K562 (cell line): Measurements from ENCODE around the gene ZFAND2B. TPM values are rescaled to one million over a fixed set of nuclear protein-coding genes. Genes with fewer than 3 reads are reported as not detected.

Experiments used
- ASH1L ChIP-seq: fragments of 450-650 bp; IDR thresholded peaks from 2 replicates; pipeline ENCODE4 v1.6.1; 2018; ENCODE audit warnings: borderline replicate concordance, mild to moderate bottlenecking, low read depth; ENCODE audit not compliant: partially characterized antibody
- ATF4 ChIP-seq: fragments of 450-650 bp; formaldehyde crosslinking; IDR thresholded peaks from 2 replicates; pipeline ENCODE4 v1.4.0; 2022; ENCODE audit warnings: mild to moderate bottlenecking, moderate library complexity
- ATF7 ChIP-seq: fragments of 450-650 bp; IDR thresholded peaks from 2 replicates; pipeline ENCODE4 v1.7.1; 2014; ENCODE audit warnings: mild to moderate bottlenecking, moderate library complexity
- BCL6 ChIP-seq: fragments of 250-450 bp; sonication (Bioruptor Pico); IDR thresholded peaks from 2 replicates; pipeline ENCODE4 v1.4.0; 2020
- CTBP1 ChIP-seq: fragments of 450-650 bp; IDR thresholded peaks from 2 replicates; pipeline ENCODE4 v1.6.1; 2016; ENCODE audit warnings: borderline replicate concordance
- EGR1 ChIP-seq: fragments of 450-650 bp; conservative IDR thresholded peaks from 2 replicates; pipeline ENCODE4 v1.6.1; 2017; ENCODE audit warnings: mild to moderate bottlenecking
- FOXJ2 ChIP-seq: fragments of 200-800 bp; sonication (Bioruptor generic); IDR thresholded peaks from 2 replicates; pipeline ENCODE4 v1.6.1; 2016; ENCODE audit warnings: missing genetic modification characterization, missing compliant biosample characterization
- FOXJ3 ChIP-seq: sonication (generic); formaldehyde crosslinking; IDR thresholded peaks from 2 replicates; pipeline ENCODE4 v1.4.0; 2020; ENCODE audit warnings: mild to moderate bottlenecking, missing genetic modification reagents
- GABPB1 ChIP-seq: sonication (generic); formaldehyde crosslinking; IDR thresholded peaks from 2 replicates; pipeline ENCODE4 v1.8.0; 2022; ENCODE audit warnings: mild to moderate bottlenecking, missing genetic modification reagents
- HDAC2 ChIP-seq: fragments of 450-650 bp; IDR thresholded peaks from 2 replicates; pipeline ENCODE4 v1.6.1; 2016; ENCODE audit warnings: mild to moderate bottlenecking
- MAFK ChIP-seq: IDR thresholded peaks from 2 replicates; pipeline ENCODE4 v1.6.1; 2011; ENCODE audit warnings: low read length, improper control_type of control experiment
- NCOA4 ChIP-seq: fragments of 450-650 bp; IDR thresholded peaks from 2 replicates; pipeline ENCODE4 v1.6.1; 2018; ENCODE audit warnings: mild to moderate bottlenecking; ENCODE audit not compliant: partially characterized antibody
- PHF8 ChIP-seq: fragments of 200-600 bp; sonication (generic); IDR thresholded peaks from 2 replicates; pipeline ENCODE4 v1.6.1; 2012; ENCODE audit warnings: mixed run types, mild to moderate bottlenecking, inconsistent platforms, low read length, moderate library complexity, borderline replicate concordance
- PHTF2 ChIP-seq: fragments of 250-450 bp; sonication (Bioruptor Pico); IDR thresholded peaks from 2 replicates; pipeline ENCODE4 v1.5.0; 2021; ENCODE audit warnings: mild to moderate bottlenecking
- SAFB ChIP-seq: fragments of 200-400 bp; formaldehyde crosslinking; IDR thresholded peaks from 2 replicates; pipeline ENCODE4 v1.6.1; 2017; ENCODE audit warnings: low read depth, low read length, borderline replicate concordance
- SMAD1 ChIP-seq: fragments of 150-350 bp; IDR thresholded peaks from 2 replicates; pipeline ENCODE4 v1.6.1; 2014; ENCODE audit warnings: low read length, low read depth; ENCODE audit not compliant: partially characterized antibody
- SRSF1 ChIP-seq: fragments of 200-400 bp; formaldehyde crosslinking; IDR thresholded peaks from 2 replicates; pipeline ENCODE4 v1.6.1; 2017; ENCODE audit warnings: mild to moderate bottlenecking, low read depth, low read length, moderate library complexity
- STAT5B ChIP-seq: fragments of 250-450 bp; sonication (Bioruptor Pico); IDR thresholded peaks from 2 replicates; pipeline ENCODE4 v1.8.0; 2021; ENCODE audit warnings: mild to moderate bottlenecking, inconsistent platforms
- TAF15 ChIP-seq: fragments of 200-400 bp; formaldehyde crosslinking; IDR thresholded peaks from 2 replicates; pipeline ENCODE4 v1.6.1; 2017; ENCODE audit warnings: mild to moderate bottlenecking, low read depth, low read length, moderate library complexity
- TGIF2 ChIP-seq: sonication (generic); formaldehyde crosslinking; IDR thresholded peaks from 2 replicates; pipeline ENCODE4 v1.8.1; 2022; ENCODE audit warnings: mild to moderate bottlenecking, missing genetic modification reagents, moderate library complexity
- XRCC3 ChIP-seq: fragments of 450-650 bp; IDR thresholded peaks from 2 replicates; pipeline ENCODE4 v1.6.1; 2017; ENCODE audit warnings: mild to moderate bottlenecking, moderate library complexity
- ZC3H8 ChIP-seq: fragments of 450-650 bp; IDR thresholded peaks from 2 replicates; pipeline ENCODE4 v1.6.1; 2017
- ZNF518B ChIP-seq: fragments of 250-450 bp; sonication (Bioruptor Pico); IDR thresholded peaks from 2 replicates; pipeline ENCODE4 v1.5.0; 2021; ENCODE audit warnings: mild to moderate bottlenecking, moderate library complexity
- ZNF695 ChIP-seq: fragments of 450-650 bp; formaldehyde crosslinking; IDR thresholded peaks from 2 replicates; pipeline ENCODE4 v1.4.0; 2020; ENCODE audit warnings: mild to moderate bottlenecking, moderate library complexity
- ZNF785 ChIP-seq: fragments of 250-450 bp; sonication (Bioruptor Pico); IDR thresholded peaks from 2 replicates; pipeline ENCODE4 v1.4.0; 2020; ENCODE audit warnings: mild to moderate bottlenecking
- polyA plus RNA-seq, 8 experiments: library from polyadenylated mRNA; depleted of rRNA in 4 of 8; stranded (reverse) in 5 of 8; unstranded in 3 of 8; fragments of >200 nt; fragmentation: Nextera tagmentation in 2 of 8; fragmentation: Illumina TruSeq in 1 of 8; extraction: Ambion mirVana in 2 of 8; extraction: Trizol in 1 of 8; gene quantifications; 2 replicates each; pipeline versions ENCODE4 v1.2.1 to v1.2.3, GENCODE V29; 2011 to 2014; ENCODE audit warnings: inconsistent platforms in 1 of 8, missing spikeins in 1 of 8
- total RNA-seq, 7 experiments: library from RNA; depleted of rRNA in 6 of 7; stranded (reverse); fragments of >200 nt in 6 of 7; fragmentation: Illumina TruSeq in 2 of 7; extraction: Trizol in 2 of 7; gene quantifications; 2 replicates each; pipeline versions ENCODE4 v1.2.1 to v1.2.3, GENCODE V29; 2011 to 2021; ENCODE audit warnings: low replicate concordance in 1 of 7
- TF ChIP-seq, protein P1 (sequence below): sonication (generic); formaldehyde crosslinking; IDR thresholded peaks from 2 replicates; pipeline ENCODE4 v1.8.1; 2023; ENCODE audit warnings: mild to moderate bottlenecking, missing genetic modification reagents

The ZFAND2B gene
- total and polyA plus RNA-seq, 9 of the 15 experiments (the other 6 are each of a cell fraction or from before 2014, with no cell fraction given) = 9.9 to 33.3 (median 26.1) TPM

DNA sequence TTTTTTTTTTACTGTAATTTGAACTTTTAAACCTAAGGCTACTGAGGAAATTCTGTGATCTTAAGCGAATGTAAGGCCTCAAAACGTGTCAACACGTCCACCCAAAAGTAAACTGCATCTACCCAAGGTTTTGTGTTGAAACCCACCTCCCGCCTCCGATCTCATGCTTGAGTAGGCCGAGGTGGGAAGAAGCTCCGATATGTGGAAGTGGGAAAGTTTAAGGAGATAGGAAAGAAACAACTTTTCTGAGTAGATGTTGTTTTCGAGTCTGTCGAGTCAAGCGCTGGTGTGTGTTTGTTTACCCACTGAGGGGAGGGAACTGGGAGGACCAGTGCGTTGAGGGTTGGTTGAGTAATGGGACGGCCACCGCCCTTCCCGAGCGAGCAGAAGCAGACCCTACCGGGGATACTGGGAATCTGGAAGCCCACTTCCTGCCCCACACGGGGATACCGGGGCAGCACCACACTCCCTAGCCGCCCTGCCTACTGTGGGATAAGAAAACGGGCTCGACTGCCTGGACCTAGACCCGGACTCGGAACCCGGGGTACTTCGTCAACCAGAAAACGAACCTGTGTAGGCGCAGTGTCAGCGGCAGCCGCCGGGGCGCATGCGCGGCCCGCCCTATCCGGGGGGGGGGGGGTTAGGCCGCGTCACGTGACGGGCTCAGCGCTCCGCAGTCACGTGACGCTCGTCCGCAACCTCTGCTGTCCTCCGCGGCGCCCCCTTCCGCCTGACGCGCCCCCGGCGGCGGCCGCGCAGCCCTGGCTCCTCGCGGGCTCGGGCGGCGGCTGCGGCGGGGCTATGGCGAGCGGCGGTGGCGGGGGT, 28.8 kb upstream of the ZFAND2B start, which contains the start of gene RETREG2 (continued):
- TF ChIP-seq SAFB (no peak), GABPB1 (CRISPR knock-in tag) (peak; percentile 40; the same call in 1 of the 2 replicates), ATF7 (peak; percentile 79), FOXJ2 (tag) (0 out of 2 replicates have a peak, but pooled peaks have one; percentile 65), BCL6 (CRISPR knock-in tag) (no peak), PHTF2 (CRISPR knock-in tag) (no peak), CTBP1 (0 out of 2 replicates have a peak, but pooled peaks have one; percentile 30), ATF4 (CRISPR knock-in tag) (peak; percentile 61), XRCC3 (no peak), FOXJ3 (no peak), ZNF785 (CRISPR knock-in tag) (no peak), SRSF1 (no peak), ZNF695 (CRISPR knock-in tag) (no peak), SMAD1 (no peak), ZC3H8 (no peak), EGR1 (no peak), TGIF2 (CRISPR knock-in tag) (no peak), PHF8 (peak; percentile 75; the same call in 1 of the 2 replicates), ZNF518B (CRISPR knock-in tag) (no peak), TAF15 (no peak), MAFK (no peak), STAT5B (CRISPR knock-in tag) (no peak), ASH1L (peak; percentile 28), NCOA4 (no peak), HDAC2 (peak; percentile 63)
- TF ChIP-seq, protein P1, sequence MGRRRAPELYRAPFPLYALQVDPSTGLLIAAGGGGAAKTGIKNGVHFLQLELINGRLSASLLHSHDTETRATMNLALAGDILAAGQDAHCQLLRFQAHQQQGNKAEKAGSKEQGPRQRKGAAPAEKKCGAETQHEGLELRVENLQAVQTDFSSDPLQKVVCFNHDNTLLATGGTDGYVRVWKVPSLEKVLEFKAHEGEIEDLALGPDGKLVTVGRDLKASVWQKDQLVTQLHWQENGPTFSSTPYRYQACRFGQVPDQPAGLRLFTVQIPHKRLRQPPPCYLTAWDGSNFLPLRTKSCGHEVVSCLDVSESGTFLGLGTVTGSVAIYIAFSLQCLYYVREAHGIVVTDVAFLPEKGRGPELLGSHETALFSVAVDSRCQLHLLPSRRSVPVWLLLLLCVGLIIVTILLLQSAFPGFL (CRISPR knock-in tag) = no peak
